ENCODE measurements around the gene ARHGAP18. TPM values are rescaled to one million over a fixed set of nuclear protein-coding genes. Genes with fewer than 3 reads are reported as not detected.

The ARHGAP18 gene
- total RNA-seq, 1 experiment from 2014 or later = 18.2 TPM

- no peak for DNase-seq (ENCODE audit: low read depth, low spot score)
- in situ Hi-C loops (cut with HindIII; ENCODE audit: low pct_unique_long_range_greater_than_20kb, low sequenced_read_pairs) = no loop called here
Measured at GRCh38 chr6:129546702-129547101, 163.3 kb downstream of the ARHGAP18 start.

DNA sequence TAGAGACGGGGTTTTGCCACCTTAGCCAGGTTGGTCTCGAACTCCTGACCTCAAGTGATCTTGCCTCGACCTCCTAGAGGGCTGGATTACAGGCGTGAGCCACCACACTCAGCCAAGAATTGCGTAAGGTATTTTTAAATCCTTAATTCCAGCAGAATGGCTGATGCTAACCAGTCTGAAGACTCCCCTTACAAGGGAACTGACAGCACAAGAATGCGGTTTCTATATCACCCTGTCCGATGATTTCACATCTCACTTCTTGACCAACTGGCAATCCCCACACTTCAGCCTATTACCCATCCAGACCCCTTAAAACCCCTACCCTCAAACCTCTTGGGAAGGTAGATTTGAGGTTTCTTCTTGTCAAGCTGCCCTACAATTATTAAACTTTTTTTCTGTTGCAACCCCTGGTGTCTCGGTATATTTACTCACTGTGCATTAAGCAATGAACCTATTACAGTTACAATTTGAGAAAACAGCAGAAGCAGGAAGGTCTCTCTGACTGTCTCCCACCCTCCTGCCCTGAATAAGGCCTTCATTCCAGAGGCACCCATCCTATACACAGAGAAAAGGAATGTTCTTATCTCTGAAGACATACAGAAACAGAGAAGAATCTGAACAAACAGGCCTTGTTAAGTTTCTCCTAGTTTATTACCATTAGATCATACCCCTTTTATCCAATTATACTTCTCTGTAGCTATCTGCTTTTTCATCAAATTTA, 164.9 kb downstream of the ARHGAP18 start:
- in situ Hi-C loops (cut with HindIII; ENCODE audit: low pct_unique_long_range_greater_than_20kb, low sequenced_read_pairs) = no loop called here
- no peak for DNase-seq (ENCODE audit: low read depth, low spot score)

GRCh38 chr6:129543981-129544380, 166.0 kb downstream of the ARHGAP18 start:
- DNase-seq (ENCODE audit: low read depth, low spot score) = no peak

GRCh38 chr6:129542705-129543104, 167.3 kb downstream of the ARHGAP18 start:
- in situ Hi-C loops (cut with HindIII; ENCODE audit: low pct_unique_long_range_greater_than_20kb, low sequenced_read_pairs) = no loop called here
- no peak for DNase-seq (ENCODE audit: low read depth, low spot score)

More at GRCh38 chr6:129543981-129544380, 166.0 kb downstream of the ARHGAP18 start:
- in situ Hi-C loops (cut with HindIII; ENCODE audit: low pct_unique_long_range_greater_than_20kb, low sequenced_read_pairs) = no loop called here

DNA sequence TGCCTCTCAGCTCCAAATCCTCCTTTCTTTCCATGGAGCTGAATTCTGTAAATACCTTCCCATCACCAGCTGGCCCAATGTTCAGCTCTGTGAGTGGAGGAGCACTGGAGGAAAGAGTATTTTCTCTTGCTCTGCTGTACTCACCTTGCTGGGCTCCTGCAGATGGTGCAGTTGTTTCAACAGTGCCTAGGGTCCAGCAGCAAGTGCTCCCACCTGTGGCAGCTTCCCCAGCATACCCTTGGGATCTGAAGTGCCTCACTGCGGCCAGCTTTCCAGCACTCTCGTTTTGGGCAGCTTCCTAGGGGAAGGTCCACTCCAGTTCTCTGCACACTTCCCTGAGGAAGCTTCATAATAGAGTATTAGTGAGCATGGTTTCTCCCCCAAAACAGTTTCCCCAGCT, 170.9 kb downstream of the ARHGAP18 start:
- in situ Hi-C loops (cut with HindIII; ENCODE audit: low pct_unique_long_range_greater_than_20kb, low sequenced_read_pairs) = no loop called here
- no peak for DNase-seq (ENCODE audit: low read depth, low spot score)

DNA sequence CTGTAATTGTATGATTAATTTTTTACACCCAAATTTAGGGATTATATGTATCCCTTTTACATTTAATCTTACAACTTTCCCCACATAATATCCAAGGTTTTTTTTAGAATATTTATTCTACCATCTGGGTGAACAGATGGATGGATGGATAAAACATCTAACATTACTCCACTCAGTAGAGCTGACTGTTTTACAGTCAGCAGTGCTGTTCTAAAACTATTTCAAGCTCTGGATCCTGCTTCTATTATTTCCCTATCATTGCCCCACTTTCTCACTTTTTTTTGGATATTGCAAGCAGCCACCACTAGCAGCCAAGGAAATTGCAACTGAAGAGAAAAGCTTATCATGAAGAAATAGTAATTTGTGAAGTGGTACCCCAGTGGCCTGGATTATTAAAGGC, 173.7 kb downstream of the ARHGAP18 start:
- in situ Hi-C loops (cut with HindIII; ENCODE audit: low pct_unique_long_range_greater_than_20kb, low sequenced_read_pairs) = no loop called here
- no peak for DNase-seq (ENCODE audit: low read depth, low spot score)

GRCh38 chr6:129534926-129535325, 175.1 kb downstream of the ARHGAP18 start:
- in situ Hi-C loops (cut with HindIII; ENCODE audit: low pct_unique_long_range_greater_than_20kb, low sequenced_read_pairs) = no loop called here

More at GRCh38 chr6:129534926-129535325, 175.1 kb downstream of the ARHGAP18 start:
- DNase-seq (ENCODE audit: low read depth, low spot score) = no peak

Other genes with a start within 250 kb of the ARHGAP18 start
- gene TMEM244, start 151.1 kb upstream of the ARHGAP18 start, total RNA-seq (2014; rRNA removed; shearing (Covaris generic)) = not detected in 2 replicates